ENCODE results near the gene ADAM15.
A peak's percentile ranks its signal among the peaks of the same experiment; 100 is the strongest.

GRCh38 chr1:155093911-155094621, 43.0 kb downstream of the ADAM15 start:
- TF ChIP-seq CTCF (IDR thresholded peaks at IDR 0.05) (peak in 5 of 6 experiments; percentile 7 to 65 (median 56)), POLR2A (IDR thresholded peaks at IDR 0.05) (no peak)
